CD4-positive, alpha-beta T cell treated with Interleukin-21 for 1 hour (primary cell): ENCODE results near the gene MYBPC3.
"Not testable (repeated sequence)": the region's sequence is repeated elsewhere in the genome, so short reads cannot be mapped to it uniquely, and the experiment has no call there.

Experiments
- DNase-seq: peaks from one replicate; pipeline ENCODE4 v3.0.0-alpha.2; 2020

The MYBPC3 gene

GRCh38 chr11:47336595-47336994 is 15.9 kb downstream of the MYBPC3 start:
- DNase-seq = no peak

DNA sequence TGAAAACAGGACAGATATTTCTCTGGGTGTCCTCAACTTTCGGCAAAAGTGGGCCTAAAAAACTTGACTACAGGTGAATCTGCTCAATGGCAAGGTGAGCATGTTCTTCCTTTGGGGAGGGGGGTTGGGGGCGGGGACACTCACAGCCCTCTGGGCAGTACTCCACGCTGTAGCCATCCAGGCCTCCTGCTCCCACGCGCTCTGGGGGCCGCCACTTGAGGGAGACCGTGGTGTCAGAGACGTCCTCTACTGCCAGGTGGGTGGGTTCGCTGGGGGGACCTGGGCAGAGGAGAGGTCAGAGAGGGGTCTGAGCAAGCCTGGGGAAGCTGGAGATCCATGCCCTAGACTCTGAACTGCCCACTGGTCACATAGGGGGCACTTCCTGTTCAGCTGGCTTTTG is 16.8 kb downstream of the MYBPC3 start:
- no peak for DNase-seq

GRCh38 chr11:47334699-47335411 is 17.6 kb downstream of the MYBPC3 start:
- DNase-seq = not testable (repeated sequence)

GRCh38 chr11:47333886-47334443 is 18.5 kb downstream of the MYBPC3 start:
- no peak for DNase-seq

DNA sequence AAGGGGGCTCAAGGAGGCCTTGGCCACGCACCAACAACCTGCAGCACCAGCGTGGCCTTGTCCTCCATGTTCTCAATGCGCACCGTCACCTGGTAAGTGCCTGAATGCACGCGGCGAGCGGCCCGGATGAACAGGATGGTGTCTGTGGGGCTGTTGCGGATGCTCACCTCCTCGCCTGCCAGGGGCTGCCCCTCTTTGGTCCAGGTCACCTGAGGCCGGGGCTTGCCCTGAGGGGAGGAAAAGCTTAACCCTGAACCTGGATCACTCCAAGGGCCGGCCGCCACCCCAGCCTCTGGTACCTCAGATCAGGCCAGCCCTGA is 19.0 kb downstream of the MYBPC3 start:
- no peak for DNase-seq

DNA sequence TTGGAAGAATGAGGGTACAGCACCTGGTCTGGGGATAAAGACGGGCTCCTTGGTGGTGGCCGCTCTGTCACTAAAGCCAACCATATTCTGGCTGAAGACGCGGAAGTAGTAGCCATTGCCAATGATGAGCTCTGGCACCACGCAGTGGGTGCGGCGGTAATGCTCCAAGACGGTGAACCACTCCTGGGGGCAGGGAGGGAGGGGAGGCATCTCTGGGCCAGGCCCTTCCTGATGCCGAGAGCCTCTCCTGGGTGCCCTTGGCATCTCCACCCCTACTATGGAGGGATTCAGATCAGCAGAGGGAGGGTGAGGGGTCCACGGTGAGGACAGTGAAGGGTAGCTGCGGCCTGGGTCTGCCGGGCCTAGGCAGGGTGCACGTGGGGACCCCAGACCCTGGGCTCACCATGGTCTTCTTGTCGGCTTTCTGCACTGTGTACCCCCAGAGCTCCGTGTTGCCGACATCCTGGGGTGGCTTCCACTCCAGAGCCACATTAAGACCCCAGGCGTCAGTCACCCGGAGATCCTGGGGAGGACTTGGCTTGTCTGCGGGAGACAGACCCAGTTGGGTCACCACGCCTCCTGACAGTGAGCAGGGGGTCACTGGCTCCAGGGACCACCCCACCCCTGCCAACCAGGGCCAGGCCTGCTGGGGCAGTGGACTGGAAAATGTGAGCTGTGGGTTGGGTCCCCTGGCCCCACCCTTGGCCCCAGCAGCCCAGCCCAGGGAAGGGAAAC is 19.5 kb downstream of the MYBPC3 start:
- no peak for DNase-seq

DNA sequence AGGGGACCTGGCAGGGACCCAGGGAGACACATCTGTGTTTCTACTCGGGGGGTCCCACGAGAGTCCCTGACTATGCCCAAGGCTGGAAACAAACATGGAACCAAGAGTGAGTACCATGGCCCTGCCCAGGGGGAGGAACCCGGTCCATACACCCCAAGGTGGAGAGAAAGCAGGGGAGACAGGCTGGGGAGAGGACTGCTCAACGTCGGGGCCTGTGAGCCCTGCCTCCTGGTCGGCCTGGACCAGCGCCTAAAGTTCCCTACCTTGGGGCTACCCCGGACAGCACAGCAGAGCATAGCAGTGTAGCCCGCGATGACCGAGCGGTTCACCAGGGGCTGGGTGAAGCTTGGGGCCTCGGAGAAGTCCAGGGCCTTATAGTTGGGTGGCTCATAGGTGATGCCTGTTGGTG is 20.2 kb downstream of the MYBPC3 start:
- DNase-seq = no peak

GRCh38 chr11:47331454-47332302 is 20.8 kb downstream of the MYBPC3 start:
- no peak for DNase-seq

- no peak for DNase-seq
Measured at GRCh38 chr11:47329987-47330931, 22.2 kb downstream of the MYBPC3 start.

DNA sequence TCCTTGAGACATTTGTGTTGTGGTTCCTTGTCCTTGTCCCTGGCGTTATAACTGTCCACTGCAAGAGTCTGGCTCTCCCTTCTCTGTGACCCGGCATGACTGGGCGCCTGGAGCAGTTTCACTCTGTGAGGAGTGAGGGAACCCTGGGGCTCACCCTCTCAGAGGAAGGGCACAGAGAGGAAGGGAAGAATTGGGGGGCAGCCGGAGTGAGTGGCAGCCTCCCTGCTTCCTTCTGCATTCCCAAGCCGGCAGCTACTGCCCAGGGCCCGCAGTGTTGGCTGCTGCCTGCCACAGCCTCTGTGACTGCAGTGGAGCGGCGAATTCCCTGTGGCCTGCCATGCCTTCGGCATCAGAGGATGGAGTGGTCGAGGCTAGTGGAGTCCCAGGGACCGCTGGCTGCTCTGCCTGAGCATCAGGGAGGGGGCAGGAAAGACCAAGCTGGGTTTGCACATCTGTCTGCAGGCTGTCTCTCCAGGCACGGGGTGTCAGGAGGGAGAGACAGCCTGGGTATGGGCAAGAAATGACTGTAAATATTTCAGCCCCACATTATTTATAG is 23.0 kb downstream of the MYBPC3 start:
- no peak for DNase-seq

DNA sequence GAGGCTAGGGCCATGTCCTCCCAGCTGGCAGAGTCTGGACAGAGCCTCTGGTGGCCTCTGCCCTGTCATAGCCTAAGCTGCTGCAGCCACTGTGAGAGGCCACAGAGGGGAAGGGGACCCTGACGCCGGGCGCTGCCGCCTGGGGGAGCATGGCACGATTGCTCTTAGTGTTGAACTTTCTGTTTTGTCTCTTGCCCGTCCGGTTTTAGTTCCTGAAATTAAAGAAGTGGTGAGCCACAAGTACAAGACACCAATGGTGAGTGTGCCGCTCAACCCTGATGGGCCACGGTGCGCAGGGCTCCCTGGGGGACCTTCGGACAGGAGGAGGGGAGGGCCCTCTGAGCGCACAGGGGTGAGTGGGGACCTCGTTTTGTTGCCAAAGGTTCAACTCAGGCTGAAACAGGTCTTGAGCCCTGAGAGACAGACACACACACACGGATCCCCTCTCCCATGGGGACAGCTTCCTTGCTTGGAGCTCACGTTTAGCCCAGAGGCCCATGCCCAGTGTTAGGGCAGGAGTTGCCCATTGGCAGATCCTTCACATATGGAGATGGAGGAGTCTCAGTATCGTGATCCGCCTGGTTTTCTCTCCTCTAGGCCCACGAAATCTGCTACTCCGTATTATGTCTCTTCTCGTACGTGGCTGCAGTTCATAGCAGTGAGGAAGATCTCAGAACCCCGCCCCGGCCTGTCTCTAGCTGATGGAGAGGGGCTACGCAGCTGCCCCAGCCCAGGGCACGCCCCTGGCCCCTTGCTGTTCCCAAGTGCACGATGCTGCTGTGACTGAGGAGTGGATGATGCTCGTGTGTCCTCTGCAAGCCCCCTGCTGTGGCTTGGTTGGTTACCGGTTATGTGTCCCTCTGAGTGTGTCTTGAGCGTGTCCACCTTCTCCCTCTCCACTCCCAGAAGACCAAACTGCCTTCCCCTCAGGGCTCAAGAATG is 23.8 kb downstream of the MYBPC3 start:
- no peak for DNase-seq

GRCh38 chr11:47327949-47328348 is 24.6 kb downstream of the MYBPC3 start:
- DNase-seq = no peak

GRCh38 chr11:47327025-47327424 is 25.5 kb downstream of the MYBPC3 start:
- no peak for DNase-seq

DNA sequence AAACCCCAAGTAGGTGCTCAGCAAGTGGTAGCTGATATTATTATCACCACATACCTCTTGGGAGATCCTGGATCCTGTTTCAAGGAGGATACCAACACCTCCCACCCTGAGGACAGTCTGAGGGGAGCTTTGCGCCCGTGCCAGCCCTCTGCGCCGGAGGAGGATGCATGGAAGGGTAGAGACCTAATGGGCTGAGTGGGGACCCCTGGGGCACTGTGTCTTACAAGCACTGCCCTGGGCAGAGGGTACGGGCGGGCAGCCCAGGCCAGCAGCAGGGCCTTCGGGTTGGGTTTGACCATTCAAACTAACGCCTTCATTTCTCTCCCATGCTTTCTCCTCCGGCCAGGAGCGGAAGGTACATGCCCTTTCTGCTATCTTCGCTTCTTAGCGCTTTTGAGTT is 26.3 kb downstream of the MYBPC3 start:
- no peak for DNase-seq

DNA sequence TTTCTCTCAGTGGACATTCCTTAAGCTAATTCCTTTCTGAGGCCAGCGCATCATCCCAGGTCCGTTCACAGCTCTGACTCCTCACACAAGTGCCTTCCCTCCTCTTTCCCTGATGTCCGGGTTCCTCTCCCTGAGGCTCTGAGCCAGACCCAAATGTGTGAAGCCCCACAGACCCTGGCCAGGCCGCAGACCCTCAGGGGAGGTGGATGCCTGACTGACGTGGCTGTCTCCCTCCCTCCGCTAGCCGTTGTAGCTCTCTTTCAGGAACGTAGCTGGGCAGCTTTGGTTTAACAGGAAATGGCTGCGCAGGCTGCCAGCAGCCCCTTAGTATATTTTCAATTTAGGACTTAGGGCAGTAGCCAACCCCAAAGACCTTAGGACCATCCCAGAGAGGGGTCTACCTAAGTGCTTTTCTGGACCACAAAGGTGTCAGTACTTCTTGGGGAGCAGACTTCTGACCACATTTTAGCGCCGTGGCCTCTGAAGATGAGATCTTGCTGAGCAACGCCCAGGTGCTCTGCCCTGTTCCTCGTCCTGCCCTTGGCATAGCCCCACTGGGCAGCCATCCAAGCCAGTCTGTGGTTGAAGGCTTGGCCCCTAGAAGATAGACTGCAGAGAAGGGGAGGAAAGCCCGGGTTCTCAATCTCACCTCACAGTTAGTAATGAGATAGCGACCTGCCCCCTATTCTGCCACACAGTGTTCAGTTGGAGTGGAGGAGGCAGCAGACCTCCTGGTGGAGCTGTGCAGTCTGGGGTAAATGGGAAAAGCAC is 27.0 kb downstream of the MYBPC3 start:
- DNase-seq = no peak

- no peak for DNase-seq
Measured at GRCh38 chr11:47324520-47324919, 28.0 kb downstream of the MYBPC3 start.

GRCh38 chr11:47318166-47318565 is 34.3 kb downstream of the MYBPC3 start:
- DNase-seq = no peak

DNA sequence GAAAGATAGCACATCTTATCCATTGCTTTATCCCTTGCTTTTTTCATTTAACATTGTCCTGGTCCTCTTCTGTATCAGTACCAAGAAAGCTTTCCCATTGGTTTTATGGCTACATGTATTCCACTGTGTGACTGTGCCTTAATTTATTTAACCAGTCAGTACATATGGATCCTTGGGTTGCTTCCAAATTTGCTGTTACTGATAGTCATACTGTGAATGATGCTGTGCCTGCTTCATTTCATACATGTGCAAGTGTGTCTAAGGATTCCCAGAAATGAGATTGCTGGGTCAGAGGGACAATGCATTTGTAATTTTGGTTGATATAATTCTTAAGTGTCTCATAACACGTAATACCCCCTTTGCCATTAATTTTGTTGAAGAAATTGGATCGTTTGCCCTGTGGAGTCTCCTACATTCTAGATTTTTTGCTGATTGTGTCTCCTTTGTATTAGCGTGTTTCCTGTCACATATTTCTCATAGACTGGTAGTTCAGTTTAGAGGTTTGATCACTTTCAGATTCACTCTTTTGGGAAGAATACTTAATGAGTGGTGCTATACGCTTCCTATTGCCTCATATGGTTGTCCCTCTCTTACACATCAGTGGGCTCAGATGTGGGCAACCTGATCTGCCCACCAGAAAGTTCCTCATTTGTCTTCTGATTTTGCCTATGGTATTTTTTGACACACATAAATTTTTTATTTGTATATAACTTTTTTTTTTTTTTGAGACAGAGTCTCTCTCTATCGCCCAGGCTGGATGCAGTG is 35.3 kb downstream of the MYBPC3 start:
- no peak for DNase-seq

GRCh38 chr11:47316501-47316900 is 36.0 kb downstream of the MYBPC3 start:
- not testable (repeated sequence) for DNase-seq
